GM10266 (cell line): ENCODE measurements around the gene ITM2C.

ENCODE experiments used
- DNase-seq: peaks from one replicate; pipeline ENCODE4 v3.0.0; 2012; ENCODE audit errors: extremely low spot score
- TF ChIP-seq, protein P1 (sequence below): IDR thresholded peaks from 2 replicates; pipeline ENCODE4 v1.5.1; 2012; ENCODE audit warnings: mild to moderate bottlenecking, low read depth; ENCODE audit not compliant: control insufficient read depth, insufficient read depth; ENCODE audit errors: missing control alignments

The ITM2C gene

DNA sequence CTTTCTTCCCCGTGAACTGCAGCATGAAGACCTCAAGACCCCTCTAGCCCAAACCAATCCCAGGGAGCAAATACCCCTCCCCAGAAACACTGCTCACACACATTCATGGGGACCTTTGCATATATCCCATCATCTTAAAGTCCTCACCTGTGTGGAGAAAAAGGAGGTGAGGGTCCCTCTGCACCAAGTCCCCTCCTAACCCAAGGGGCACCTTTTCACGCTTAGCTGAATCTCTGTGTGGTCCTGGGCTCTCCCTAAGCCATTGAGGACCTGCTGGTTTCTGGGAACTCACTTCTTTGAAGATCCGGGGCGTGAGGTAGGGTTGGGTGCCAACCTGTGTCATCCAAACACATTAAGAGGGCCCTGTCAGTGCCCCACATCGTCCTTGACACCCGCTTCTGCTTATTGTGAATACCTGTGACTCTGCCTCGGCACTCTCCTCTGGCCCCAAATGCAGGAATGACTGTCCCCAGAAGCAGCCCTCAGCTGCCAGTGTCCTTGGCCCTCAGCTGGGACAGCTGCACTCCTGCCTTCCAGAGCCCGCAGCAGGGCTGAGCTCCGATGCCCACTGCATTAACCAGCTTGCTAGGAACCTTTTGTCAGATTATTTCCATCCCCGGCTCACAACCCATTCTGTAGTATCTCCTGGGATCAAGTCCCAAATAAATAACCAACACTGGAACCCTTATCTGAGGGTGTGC is 41.3 kb upstream of the ITM2C start:
- DNase-seq = no peak

DNA sequence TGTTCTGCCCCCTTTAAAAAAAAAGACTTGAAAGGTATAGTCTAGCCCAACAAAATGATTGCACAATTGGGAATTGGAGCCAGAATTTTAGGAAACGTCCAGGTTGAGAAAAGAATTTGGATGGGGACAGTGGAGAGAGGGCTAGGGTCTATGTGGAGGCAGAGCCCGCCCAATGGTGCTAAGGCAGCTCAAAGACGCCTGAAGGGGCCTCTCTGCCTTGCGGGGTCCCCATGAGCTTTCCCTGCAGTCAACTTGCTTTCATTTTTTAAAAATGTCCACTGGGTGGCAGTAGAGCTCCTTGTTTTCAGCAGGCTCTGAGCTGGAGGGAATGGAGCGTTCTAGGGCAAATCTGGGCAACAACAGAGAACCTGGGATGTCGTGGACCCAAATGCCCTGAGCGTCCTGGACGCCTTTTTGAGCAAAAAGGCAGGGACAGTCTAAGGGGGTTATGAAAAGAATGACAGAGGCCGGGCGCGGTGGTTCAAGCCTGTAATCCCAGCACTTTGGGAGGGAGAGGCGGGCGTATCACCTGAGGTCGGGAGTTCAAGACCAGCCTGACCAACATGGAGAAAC is 40.2 kb upstream of the ITM2C start:
- TF ChIP-seq, protein P1, sequence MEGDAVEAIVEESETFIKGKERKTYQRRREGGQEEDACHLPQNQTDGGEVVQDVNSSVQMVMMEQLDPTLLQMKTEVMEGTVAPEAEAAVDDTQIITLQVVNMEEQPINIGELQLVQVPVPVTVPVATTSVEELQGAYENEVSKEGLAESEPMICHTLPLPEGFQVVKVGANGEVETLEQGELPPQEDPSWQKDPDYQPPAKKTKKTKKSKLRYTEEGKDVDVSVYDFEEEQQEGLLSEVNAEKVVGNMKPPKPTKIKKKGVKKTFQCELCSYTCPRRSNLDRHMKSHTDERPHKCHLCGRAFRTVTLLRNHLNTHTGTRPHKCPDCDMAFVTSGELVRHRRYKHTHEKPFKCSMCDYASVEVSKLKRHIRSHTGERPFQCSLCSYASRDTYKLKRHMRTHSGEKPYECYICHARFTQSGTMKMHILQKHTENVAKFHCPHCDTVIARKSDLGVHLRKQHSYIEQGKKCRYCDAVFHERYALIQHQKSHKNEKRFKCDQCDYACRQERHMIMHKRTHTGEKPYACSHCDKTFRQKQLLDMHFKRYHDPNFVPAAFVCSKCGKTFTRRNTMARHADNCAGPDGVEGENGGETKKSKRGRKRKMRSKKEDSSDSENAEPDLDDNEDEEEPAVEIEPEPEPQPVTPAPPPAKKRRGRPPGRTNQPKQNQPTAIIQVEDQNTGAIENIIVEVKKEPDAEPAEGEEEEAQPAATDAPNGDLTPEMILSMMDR = peak; percentile 63
- DNase-seq = peak; percentile 80

More for the DNA sequence above, 41.3 kb upstream of the ITM2C start:
- TF ChIP-seq, protein P1 = no peak

DNA sequence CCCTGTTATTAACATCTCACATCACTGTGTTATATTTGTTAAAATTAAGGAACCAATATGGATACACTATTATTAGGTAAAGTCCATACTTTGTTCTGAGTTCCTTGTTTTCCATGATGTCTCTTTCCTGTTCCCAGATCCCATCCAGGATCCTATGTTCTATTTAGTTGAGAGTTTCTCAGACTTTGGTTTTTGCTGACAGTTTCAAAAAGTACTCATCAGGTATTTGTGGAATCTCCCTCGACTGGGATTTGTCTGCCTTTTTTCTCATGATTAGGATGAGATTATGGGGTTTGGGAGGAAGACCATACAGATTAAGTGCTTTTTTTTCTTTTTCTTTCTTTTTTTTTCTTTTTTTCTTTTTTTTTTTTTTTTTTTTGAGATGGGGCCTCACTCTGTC is 39.4 kb upstream of the ITM2C start:
- no peak for DNase-seq
- TF ChIP-seq, protein P1 = no peak

DNA sequence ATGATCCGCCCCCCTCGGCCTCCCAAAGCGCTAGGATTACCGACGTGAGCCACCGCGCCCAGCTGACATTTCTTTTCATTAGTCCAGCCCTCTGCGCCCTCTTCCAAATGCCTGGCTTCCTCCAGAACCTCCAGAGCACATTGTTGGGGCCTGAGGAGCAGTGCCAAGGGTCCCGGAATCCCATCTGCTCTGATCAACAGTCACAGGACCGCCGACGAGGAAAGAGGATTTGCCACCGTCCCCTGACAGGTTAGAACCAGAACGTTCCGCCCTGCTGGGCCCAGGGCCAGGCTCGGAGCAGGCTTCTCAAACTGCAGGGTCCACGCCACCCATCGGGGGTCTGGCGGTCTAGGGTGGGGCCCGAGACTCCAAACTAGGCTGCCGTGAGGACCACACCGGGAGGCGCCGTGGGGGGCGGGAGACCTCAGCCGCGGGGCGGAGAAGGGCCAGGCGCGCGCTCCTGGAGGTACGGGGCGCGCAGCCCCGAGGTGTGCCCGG is 36.9 kb upstream of the ITM2C start:
- no peak for DNase-seq
- TF ChIP-seq, protein P1 = no peak

DNA sequence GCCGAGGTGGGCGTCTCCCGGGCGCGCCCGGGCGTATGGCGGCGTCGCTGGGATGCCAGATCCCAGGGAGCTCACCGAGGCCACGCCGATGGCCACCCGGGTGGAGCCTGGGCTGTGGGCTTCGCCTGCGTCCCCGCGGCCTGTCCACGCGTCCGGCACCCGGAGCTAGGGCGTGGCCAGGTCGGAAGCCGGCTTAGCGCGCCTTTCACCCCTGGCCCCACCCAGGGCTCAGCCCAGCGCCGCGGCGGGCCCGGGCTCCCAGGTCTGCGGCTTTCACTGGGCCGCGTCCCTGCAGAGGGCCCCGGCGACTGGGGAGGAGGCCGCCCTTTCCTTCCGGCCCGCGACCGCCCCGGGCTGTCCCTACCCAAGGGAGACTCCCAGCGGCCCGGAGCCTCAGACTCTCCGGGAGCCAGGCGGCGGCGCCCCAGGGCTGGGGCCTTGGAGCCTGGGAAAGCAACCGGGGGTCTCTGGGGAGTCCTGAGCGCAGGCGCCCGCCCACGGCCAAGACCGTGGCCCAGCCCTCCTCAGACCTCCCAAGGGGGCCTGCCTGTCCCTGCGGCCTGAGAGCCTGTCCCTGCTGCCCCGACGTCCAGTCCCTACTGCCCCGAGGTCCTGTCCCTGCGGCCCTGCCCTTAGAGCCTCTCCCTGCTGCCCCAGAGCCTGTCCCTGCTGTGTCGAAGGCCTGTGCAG is 36.3 kb upstream of the ITM2C start:
- TF ChIP-seq, protein P1 = peak; percentile 5
- peak; percentile 74 for DNase-seq

DNA sequence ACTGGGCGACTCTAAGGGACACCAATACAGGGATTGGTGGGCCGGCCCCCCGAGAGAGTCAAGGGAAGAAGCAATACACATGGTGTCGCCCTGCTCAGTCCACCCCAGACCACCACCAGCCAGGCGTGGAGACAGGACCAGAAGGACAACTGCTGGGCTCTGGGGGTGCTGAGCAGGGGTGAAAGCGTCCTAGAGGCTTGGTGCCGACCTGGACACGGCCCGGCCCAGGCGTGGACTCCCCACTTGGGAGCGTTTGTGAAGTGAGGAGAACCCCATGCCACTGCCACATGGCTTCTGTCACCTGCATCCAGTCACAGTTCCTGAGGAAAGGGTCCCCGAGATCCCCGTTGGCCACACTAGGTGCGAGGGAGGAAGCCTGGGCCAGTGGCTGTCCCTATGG is 35.4 kb upstream of the ITM2C start:
- no peak for DNase-seq
- TF ChIP-seq, protein P1 = no peak
